GM12878 (cell line): ENCODE measurements around the gene TEX28. TPM values are rescaled to one million over a fixed set of nuclear protein-coding genes. Genes with fewer than 3 reads are reported as not detected.

Experiments
- EP300 ChIP-seq, 2 experiments: fragments of 150-350 bp in 1 of 2; IDR thresholded peaks; 2 replicates each; pipeline ENCODE4 v1.6.1; 2011 to 2012; ENCODE audit warnings: low read depth in 2 of 2, low read length in 2 of 2, borderline replicate concordance in 1 of 2, improper control_type of control experiment in 1 of 2, inconsistent platforms in 1 of 2; ENCODE audit not compliant: control insufficient read depth in 1 of 2
- GABPA ChIP-seq: IDR thresholded peaks from 2 replicates; pipeline ENCODE4 v1.6.1; 2014; ENCODE audit warnings: antibody characterized with exemption, low read depth, mild to moderate bottlenecking, inconsistent platforms
- HCFC1 ChIP-seq: fragments of 150-350 bp; IDR thresholded peaks from 2 replicates; pipeline ENCODE4 v1.6.1; 2014; ENCODE audit warnings: low read length
- HDAC2 ChIP-seq: fragments of 200-600 bp; sonication (generic); IDR thresholded peaks from 2 replicates; pipeline ENCODE4 v1.6.1; 2017
- PBX3 ChIP-seq: IDR thresholded peaks from 2 replicates; pipeline ENCODE4 v1.6.1; 2011; ENCODE audit warnings: mild to moderate bottlenecking, low read depth, low read length, moderate library complexity; ENCODE audit not compliant: insufficient replicate concordance
- RELB ChIP-seq: fragments of 450-650 bp; IDR thresholded peaks from 2 replicates; pipeline ENCODE4 v1.6.1; 2017; ENCODE audit warnings: low read depth, mild to moderate bottlenecking, moderate library complexity
- ZBTB33 ChIP-seq: fragments of 450-650 bp; IDR thresholded peaks from 2 replicates; pipeline ENCODE4 v1.6.1; 2017; ENCODE audit warnings: mild to moderate bottlenecking
- ZSCAN29 ChIP-seq: fragments of 450-650 bp; IDR thresholded peaks from 2 replicates; pipeline ENCODE4 v1.6.1; 2017; ENCODE audit warnings: mild to moderate bottlenecking, moderate library complexity
- polyA plus RNA-seq, 11 experiments: library from polyadenylated mRNA; depleted of rRNA in 4 of 11; unstranded in 6 of 11; stranded (reverse) in 5 of 11; fragments of >200 nt; fragmentation: Nextera tagmentation in 4 of 11; fragmentation: Illumina TruSeq in 1 of 11; extraction: Ambion mirVana in 4 of 11; extraction: Trizol in 1 of 11; gene quantifications; 1 replicate in 1 of 11; 2 replicates in 10 of 11; pipeline versions ENCODE4 v1.2.1 to v1.2.3, GENCODE V29; 2011 to 2016; ENCODE audit warnings: inconsistent platforms in 2 of 11, missing spikeins in 2 of 11, low read depth in 1 of 11
- total RNA-seq, 4 experiments: library from RNA; depleted of rRNA in 3 of 4; stranded (reverse); fragments of >200 nt in 3 of 4; fragmentation: Illumina TruSeq in 1 of 4; extraction: Trizol in 1 of 4; gene quantifications; 2 replicates each; pipeline versions ENCODE4 v1.2.1 to v1.2.3, GENCODE V29; 2013 to 2021

Gene TEX28
- total and polyA plus RNA-seq, 10 of the 15 experiments (the other 5 are each of a cell fraction or from before 2014, with no cell fraction given) = not detected

- TF ChIP-seq ZBTB33 (no peak), HDAC2 (no peak), EP300 (IDR thresholded peaks at IDR 0.05; ENCODE audit: borderline replicate concordance in 1 of 2, control insufficient read depth in 1 of 2, low read depth in 2 of 2, low read length in 2 of 2) (no peak), RELB (no peak), GABPA (no peak), HCFC1 (no peak), ZSCAN29 (no peak), PBX3 (no peak)
Observed at GRCh38 chrX:154320406-154320805, 25.5 kb upstream of the TEX28 start (continued).
